NCI-H2227 (cell line): ENCODE measurements around the gene FANCL.
"Not testable (repeated sequence)": the region's sequence is repeated elsewhere in the genome, so short reads cannot be mapped to it uniquely, and the experiment has no call there.

Source experiments
- DNase-seq: peaks from one replicate; lab custom pipeline; 2025; ENCODE audit not compliant: unreplicated experiment; lab: John Stamatoyannopoulos, UW

Gene FANCL

DNA sequence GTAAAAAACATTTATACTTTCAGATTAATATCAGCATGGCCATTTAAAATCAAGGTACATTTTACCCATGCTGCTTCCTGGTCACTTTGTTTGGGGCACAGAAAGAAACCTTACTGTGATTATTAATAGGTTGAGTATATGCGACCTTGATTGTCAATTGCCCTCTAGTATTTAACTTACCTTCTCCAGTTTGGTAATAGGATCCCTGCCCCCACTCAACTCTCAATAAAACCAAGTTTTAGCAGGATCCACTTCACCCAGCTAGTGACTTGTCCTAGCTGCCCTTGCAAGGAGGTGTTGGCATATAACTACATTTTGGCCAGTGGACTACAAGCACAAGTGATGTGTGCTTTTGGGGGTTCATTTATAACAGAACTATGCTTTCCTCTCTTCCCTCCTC lies 34.3 kb downstream of the FANCL start:
- no peak for DNase-seq

DNA sequence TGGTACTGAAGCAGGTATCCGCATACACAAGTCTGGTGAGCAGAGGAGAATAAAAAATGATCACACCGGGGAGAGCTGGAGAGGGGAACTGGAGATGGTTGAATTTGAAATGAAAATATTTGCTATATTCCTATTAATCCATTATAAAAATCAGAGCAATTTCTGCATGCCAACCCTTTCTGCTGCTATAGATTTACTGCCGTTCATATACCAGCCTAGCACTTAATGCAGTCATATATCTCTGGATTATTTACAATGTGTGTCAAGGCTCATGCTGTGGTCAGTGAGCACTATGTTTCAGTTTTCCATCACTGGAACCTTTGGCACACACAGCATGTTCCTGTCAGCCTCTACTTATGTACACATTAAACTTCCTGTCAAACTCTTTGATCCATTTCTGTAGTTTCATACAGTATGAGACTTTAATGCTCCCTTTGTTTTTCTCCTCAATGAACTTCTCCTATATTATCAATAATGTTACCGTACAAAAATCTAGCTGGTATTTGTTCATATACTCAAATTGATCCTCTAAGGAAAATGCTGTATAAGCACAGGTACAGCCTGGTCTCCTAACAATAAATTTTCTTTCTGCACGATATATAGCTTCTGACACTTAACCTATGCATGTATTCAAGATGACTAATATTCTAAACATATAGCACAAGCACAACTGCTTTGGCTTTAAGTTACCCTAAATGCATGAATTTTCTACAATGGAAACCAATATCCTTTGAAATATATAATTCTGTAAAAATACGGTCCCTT lies 36.7 kb downstream of the FANCL start:
- no peak for DNase-seq

DNA sequence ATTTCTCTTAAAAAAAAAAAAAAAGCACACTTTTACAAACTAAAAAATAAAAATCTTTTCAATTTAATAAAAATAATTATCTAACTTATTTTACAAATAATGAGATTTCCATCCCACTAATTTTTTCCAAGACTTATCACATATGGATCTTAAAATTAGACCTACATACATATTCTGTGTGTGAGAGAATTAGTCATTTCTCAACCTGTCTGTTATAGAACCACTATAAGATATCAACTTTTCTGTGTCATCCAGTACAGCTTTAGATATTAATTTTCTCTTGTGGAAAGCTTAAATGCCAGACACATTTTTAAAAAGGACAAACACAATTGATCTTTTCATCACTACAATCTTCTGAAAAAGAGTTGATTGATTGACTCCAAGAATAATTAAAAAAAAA lies 38.1 kb downstream of the FANCL start:
- no peak for DNase-seq

DNA sequence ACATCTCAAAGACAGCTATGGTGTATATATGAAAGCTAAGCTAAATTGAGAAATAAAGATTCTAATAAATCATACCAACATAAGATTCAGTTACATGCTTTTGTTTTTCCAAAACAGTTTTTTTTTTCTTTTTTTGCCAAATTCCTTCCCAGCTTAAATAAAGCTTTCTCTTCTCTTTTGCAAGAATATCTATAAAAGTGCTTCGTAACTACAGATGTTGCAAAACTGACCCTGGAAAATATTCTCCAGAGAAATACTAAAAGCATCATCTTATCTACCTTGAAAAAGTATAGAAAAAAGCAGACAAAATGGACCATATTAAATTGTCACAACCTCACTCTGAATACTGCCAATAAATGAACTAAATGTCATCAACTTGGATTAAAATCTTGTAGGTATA lies 38.7 kb downstream of the FANCL start:
- DNase-seq = no peak

DNA sequence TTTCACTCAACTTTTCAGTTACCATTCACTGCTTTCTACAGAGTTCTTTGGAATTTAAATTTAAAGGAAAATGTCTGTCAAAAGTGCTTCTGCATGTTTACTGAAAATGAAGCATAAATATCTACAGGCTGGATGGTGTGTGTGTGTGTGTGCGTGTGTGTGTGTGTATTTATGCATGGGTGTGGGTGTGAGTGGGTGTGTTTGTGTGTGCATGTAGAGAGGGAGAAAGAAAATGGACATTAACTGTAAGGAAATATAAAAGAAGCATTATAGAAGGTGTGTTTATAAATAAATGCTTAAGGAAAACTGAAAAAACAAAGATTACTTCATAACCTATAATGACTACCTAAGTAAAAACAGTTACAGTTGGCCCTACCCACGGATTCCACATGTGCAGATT lies 43.2 kb downstream of the FANCL start:
- DNase-seq = no peak

DNA sequence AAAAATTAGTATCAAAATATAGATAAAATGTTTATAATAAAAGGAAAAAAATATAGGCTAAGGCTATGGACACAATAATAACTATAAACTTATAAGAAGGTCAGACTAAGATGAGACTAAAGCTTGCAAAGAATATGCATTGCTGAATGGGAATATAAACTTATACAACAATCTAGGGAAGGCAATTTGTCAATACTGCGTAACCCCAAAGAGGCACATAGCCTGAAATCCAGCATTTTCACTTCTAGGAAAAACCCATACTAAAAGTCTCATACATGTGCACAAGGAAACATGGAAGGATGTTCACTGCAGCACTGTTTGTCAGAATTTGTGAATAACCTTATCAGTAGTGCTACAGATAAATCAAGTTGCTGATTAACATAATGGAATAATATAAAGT lies 45.5 kb downstream of the FANCL start:
- no peak for DNase-seq

DNA sequence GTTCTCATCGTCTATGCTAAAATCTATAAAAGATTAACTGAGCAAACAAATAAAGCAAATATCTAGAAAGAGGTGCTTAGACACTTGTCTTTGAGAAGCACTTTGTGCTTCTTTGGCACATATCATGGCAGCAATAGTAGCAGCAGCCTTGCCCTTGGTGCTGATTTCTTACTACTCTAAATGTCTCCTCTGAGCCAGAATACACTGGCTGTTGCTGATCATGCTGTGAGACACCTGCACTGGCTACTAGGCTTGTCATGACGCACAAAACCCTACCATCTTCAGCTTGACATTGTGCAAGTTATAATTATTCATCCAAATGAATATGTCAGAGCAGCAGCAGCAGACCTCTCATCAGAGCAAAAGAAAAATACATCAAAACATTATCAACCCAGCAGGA lies 46.7 kb downstream of the FANCL start:
- peak; percentile 84 for DNase-seq

DNA sequence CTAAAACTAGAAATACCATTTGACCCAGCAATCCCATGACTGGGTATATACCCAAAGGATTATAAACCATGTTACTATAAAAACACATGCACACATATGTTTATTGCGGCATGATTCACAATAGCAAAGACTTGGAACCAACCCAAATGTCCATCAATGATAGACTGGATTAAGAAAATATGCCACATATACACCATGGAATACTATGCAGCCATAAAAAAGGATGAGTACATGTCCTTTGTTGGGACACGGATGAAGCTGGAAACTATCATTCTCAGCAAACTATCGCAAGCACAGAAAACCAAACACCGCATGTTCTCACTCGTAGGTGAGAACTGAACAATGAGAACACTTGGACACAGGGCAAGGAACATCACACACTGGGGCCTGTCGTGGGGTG lies 54.1 kb downstream of the FANCL start:
- not testable (repeated sequence) for DNase-seq

DNA sequence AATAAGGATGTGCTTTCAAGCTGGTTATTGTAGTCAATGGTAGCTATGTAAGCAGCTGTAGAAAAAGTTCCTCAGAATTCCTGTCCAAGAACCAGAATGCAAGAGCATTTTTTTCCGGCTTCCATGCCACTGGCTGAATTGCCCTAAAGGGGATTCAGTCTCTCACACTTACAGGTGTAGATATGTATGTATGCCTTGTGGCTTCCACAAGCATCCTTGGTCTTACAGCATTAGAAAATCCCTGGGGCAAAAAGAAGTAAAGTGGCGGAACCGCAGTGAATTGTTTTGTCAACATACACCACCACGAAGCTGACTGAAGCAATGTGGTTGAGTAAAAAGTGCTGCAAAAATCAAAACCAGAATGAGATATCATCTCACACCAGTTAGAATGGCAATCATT lies 54.6 kb downstream of the FANCL start:
- no peak for DNase-seq

DNA sequence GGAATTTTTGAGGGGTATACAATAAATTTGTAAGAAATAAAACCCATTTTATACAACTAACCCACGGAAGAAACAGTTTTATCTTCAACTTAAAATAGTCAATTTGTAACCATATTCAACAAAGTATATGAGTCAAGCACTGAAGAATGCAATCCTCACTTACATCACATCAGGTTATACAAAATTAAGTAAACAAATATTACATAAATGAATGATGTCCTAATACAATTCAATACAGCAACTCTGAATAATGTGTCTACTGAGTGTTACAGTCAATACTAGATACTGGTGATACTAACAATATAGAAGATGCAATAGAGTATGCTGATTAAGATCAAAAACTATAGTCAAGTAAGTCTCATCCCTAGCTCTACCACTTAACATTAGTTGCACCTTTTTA lies 58.6 kb downstream of the FANCL start:
- DNase-seq = no peak

DNA sequence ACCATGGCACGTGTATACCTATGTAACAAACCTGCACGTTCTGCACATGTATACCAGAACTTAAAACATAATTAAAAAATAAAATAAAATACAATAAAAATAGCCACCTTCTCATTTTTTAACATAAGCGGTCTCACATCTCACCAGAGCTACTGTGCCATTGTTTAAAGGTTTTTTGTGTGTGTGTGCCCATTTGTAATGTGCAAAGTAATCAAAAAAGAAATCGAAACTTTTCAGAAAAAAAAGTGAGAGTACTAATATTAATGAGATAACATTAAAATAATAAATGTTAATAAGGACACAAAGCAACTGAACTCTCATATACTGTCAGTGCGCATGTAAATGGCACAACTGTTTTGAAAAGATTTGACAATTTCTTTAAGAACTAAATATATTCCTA lies 60.5 kb downstream of the FANCL start:
- DNase-seq = no peak

DNA sequence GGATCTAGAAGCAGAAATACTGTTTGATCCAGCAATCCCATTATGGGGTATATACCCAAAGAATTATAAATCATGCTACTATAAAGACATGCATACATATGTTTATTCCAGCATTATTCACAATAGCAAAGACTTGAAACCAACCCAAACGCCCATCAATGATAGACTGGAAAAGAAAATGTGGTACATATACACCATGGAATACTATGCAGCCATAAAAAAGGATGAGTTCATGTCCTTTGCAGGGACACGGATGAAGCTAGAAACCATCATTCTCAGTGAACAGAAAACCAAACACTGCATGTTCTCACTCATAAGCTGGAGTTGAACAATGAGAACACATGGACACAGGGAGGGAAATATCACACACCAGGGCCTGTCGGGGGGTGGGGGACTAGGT lies 61.0 kb downstream of the FANCL start:
- DNase-seq = not testable (repeated sequence)

DNA sequence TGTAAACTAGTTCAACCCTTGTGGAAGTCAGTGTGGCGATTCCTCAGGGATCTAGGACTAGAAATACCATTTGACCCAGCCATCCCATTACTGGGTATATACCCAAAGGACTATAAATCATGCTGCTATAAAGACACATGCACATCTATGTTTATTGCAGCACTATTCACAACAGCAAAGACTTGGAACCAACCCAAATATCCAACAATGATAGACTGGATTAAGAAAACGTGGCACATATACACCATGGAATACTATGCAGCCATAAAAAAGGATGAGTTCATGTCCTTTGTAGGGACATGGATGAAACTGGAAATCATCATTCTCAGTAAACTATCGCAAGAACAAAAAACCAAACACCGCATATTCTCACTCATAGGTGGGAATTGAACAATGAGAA lies 63.9 kb downstream of the FANCL start:
- not testable (repeated sequence) for DNase-seq

DNA sequence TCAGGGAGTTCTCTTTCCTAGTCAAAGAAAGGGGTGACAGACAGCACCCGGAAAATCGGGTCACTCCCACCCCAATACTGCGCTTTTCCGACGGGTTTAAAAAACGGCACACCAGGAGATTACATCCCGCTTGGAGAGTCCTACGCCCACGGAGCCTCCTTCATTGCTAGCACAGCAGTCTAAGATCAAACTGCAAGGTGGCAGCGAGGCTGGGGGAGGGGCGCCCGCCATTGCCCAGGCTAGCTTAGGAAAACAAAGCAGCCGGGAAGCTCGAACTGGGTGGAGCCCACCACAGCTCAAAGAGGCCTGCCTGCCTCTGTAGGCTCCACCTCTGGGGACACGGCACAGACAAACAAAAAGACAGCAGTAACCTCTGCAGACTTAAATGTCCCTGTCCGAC lies 69.3 kb downstream of the FANCL start:
- DNase-seq = not testable (repeated sequence)

DNA sequence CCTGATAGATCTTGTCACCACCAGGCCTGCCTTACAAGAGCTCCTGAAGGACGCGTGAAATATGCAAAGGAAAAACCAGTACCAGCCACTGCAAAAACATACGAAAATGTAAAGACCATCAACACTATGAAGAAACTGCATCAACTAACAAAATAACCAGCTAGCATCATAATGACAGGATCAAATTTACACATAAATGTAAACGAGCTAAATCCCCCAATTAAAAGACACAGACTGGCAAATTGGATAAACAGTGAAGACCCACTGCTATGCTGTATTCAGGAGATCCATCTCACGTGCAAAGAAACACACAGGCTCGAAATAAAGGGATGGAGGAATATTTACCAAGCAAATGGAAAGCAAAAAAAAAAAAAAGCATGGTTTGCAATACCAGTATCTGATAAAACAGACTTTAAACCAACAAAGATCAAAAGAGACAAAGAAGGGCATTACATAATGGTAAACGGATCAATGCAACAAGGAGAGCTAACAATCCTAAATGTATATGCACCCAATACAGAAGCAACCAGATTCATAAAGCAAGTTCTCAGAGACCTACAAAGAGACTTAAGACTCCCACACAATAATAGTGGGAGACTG lies 70.7 kb downstream of the FANCL start:
- not testable (repeated sequence) for DNase-seq

DNA sequence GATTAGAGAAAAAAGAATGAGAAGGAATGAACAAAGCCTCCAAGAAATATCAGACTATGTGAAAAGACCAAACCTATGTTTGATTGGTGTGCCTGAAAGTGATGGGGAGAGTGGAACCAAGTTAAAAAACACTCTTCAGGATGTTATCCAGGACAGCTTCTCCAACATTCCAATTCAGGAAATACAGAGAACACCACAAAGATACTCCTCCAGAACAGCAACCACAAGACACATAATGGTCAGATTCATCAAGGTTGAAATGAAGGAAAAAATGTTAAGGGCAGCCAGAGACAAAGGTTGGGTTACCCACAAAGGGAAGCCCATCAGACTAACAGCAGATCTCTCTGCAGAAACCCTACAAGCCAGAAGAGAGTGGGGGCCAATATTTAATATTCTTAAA lies 71.3 kb downstream of the FANCL start:
- not testable (repeated sequence) for DNase-seq

DNA sequence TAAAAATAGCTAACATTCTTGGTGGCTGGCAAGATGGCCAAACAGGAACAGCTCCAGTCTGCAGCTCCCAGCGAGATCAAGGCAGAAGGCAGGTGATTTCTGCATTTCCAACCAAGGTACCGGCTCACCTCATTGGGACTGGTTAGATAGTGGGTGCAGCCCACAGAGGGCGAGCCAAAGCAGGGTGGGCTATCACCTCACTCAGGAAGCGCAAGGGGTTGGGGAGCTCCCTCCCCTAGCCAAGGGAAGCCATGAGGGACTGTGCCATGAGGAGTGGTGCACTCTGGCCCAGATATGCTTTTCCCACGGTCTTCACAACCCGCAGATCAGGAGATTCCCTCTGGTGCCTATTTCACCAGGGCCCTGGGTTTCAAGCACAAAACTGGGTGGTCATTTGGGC lies 73.0 kb downstream of the FANCL start:
- DNase-seq = not testable (repeated sequence)

DNA sequence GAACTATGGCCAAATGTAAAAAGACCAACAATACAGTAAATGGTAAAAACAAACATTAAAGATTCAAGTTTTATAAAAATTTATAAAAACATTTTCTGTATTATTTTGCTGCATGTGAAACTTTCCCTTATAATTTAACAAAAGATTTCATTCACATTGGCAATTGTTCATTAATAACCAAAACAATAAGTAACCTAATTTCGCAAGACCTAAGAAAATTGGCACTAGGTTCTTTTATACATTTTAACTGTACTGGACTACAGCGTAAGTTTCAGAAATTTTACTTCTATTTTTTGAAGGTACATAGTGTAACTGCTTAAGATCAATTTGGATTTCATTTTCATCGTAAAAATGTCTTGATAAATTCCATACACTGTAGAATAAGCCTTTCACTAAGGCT lies 77.2 kb downstream of the FANCL start:
- DNase-seq = no peak

DNA sequence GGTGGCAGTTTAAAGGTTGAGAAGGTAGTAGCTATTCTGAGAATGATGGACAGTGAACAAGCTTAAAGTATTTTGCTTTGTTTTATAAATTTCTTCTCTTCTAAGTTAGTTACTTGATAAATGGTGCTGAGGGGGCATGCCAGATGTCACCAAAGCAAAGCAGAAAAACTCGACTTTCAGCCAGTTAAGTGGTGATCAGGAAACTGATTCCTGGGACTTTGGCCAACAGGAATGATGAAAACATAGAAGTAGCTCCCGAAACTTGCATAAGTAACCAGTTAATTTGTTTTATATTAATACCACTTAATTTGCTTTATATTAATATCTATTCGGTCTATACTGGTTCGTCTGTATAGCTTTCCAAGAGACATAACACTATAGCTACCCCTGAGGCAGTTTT lies 82.6 kb downstream of the FANCL start:
- DNase-seq = no peak

DNA sequence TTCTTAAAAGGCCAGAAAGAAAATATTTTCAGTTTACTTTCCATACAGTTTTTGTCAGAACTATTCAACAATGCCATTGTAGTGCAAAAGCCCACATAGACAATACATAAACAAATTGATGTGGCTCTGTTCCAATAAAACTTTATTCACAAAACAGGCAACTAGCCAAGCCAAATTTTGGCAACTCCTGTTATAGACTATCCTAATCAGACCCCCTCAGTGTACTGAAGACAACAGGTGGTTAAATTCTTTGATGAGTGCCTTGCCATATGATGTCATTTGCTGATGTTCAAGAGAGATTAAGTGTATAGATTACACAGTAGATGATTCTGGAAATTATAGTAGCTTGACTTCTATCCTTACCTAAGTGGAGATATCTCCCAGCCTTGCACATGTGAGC lies 83.4 kb downstream of the FANCL start:
- DNase-seq = no peak

DNA sequence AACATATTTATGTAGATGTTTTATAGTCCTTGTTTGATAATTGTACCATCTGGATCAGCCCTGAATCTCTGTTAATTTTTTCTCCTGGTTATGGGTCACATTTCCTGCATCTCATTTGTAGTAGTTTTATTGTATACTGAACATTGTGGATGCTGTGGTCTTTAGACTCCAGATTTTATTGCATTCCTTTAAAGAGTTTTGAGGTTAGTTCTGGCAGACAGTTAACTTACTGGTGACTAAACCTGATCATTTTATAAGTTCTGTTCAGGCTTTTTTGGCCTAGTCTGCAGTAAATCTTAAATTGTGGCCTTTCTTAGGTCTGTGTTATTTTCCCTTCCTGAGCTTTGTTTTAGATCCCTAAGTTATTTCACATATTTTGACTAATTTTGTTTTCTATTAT lies 84.3 kb downstream of the FANCL start:
- no peak for DNase-seq

DNA sequence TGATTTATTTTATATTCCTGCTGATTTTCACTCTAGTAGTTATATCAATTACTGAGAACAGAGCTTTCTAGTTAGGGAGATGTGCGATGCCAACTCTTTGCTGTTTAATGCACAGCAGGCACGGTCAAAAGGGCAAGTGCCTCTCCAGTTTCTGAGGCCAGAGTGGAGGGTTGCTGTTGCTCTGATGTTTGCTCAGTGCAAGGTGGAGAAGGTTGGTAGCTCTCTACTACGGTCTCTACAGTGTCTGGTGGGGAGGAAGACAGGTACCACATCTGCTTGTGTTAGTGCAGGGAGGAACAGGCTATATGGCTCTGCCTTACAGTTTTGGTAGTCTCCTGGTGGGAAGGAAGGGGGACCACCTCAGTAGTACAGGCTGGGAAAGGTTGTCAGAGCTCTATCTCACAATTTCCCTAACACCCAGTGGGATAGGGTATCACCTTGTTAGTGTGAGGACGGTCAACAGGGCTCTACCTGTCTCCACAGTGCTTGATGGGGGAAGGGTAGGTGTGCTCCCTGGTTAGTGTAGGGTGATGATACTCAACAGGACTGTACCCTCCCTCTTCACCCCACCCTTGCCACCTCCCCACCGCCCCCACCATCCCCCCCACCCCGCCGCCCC lies 85.9 kb downstream of the FANCL start:
- DNase-seq = peak; percentile 91

DNA sequence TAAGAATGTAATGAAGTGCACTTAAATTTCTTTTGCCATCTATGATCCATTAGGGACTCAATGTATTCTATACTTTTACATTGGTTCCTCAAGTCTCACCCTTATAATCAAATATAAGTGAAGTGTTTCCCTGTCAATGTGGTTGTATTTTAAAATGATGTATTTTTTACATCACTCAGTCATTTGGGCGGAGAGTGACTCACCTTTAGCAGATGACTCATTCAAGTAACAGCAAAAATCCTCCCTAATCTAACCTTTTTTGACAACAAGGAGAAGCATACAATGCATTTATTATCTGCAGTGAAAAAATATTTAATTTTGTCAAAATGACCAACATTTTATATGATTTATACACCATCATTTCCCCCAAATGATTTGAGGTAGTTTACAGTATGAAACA lies 94.4 kb downstream of the FANCL start:
- peak; percentile 54 for DNase-seq
